Pancreas (tissue), 10 donors: ENCODE results near the gene SPATA9. TPM values are rescaled to one million over a fixed set of nuclear protein-coding genes. Genes with fewer than 3 reads are reported as not detected.

Experiments used
- ATAC-seq, 4 donors: fragments of 200-7000 bp; cut with Tn5 transposase; one replicate each; pipeline versions ENCODE4 v1.8.0 to v1.9.1; 2020; ENCODE audit warnings: mild to moderate bottlenecking in 4 of 4, moderate library complexity in 4 of 4
- DNase-seq, 6 donors: peaks; one replicate each; pipeline ENCODE4 v3.0.0-alpha.2; 2020
- FAIRE-seq: peaks from 2 replicates; lab custom pipeline; 2012; peaks lifted over from hg19 to GRCh38; lab: Jason Lieb, UNC
- H3K27ac ChIP-seq, 4 donors: fragments of 200-600 bp; sonication (generic); 1 replicate in 3 of 4; 2 replicates in 1 of 4; pipeline versions ENCODE4 v1.5.0 to v1.8.0; 2020
- H3K27me3 ChIP-seq, 4 donors: fragments of 200-600 bp; one replicate each; pipeline ENCODE4 v1.8.0; 2021
- H3K36me3 ChIP-seq, 3 donors: fragments of 200-600 bp; sonication (generic) in 1 of 3; one replicate each; pipeline versions ENCODE4 v1.5.0 to v1.8.0; 2020 to 2021
- H3K4me1 ChIP-seq, 3 donors: fragments of 200-600 bp; one replicate each; pipeline ENCODE4 v1.8.0; 2021
- H3K4me3 ChIP-seq, 4 donors: fragments of 200-600 bp; sonication (generic) in 2 of 4; one replicate each; pipeline versions ENCODE4 v1.5.0 to v1.8.0; 2020 to 2021
- H3K9me3 ChIP-seq, 4 donors: fragments of 200-600 bp; one replicate each; pipeline ENCODE4 v1.8.0; 2021
- CTCF ChIP-seq, 4 donors: fragments of 200-600 bp; sonication (generic) in 3 of 4; IDR thresholded peaks; one replicate each; pipeline versions ENCODE4 v1.5.0 to v1.8.0; 2021; ENCODE audit warnings: antibody characterized with exemption in 4 of 4
- WGBS, 2 donors: extraction: QIAGEN DNeasy Blood & Tissue Kit; methylation state at CpG; one replicate each; pipeline ENCODE4 v1.1.7; 2013; 5-methylcytosine and 5-hydroxymethylcytosine counted together
- intact Hi-C, 3 donors: fragments of 100-400 bp; cut with DNase I; formaldehyde crosslinking; loops; one replicate each; pipeline versions ENCODE4 v1.11.1 to v1.14.2; 2022
- polyA plus RNA-seq, 2 donors: library from polyadenylated mRNA; stranded (reverse); fragments of 200-250 nt; gene quantifications; one replicate each; pipeline ENCODE4 v1.2.3, GENCODE V29; 2013
- total RNA-seq, 6 donors: library from RNA; stranded (reverse); fragmentation: NEBNext Ultra II Directional in 4 of 6; extraction: Animal tissue kit (Norgen Biotek cat#: 25700) in 4 of 6; gene quantifications; one replicate each; pipeline versions ENCODE4 v1.2.1 to v1.2.4, GENCODE V29; 2021 to 2023
- donor health status: healthy with polysubstance abuse.
- donor health status: DM: no; HTN: no; CAD: no; lungs with moderate emphysema.
- donor health status: DM: no; HTN: no; CAD: no.
- donor health status: control.
- donor health status: control.
- donor health status: Bipolar disorder and iron deficiency.
- donor health status: DM: yes; HTN: yes; CAD: no.
- donor health status: DM: no; HTN: no; CAD: no.
- donor health status: DM: no; HTN: no; CAD: no.
- donor health status: DM: yes; HTN: yes; CAD: no.

Gene SPATA9
- total and polyA plus RNA-seq, 8 donors = 0.12 to 1.3 (median 0.48) TPM

GRCh38 chr5:95701074-95701473 lies 18.3 kb upstream of the SPATA9 start:
- Histone ChIP-seq H3K27ac (no peak overlapping the region), H3K36me3 (no peaks in the 10 kb centered on the region), H3K4me3 (no peak overlapping the region), H3K9me3 (no peaks in the 10 kb centered on the region), H3K4me1 (peaks cover 0 to 6% (median 0%) of the 10 kb centered on the region in 3 donors), H3K27me3 (no peaks in the 10 kb centered on the region)
- DNase-seq (no peak), FAIRE-seq (no peak), ATAC-seq (no peak)
- no peak for TF ChIP-seq CTCF (IDR thresholded peaks at IDR 0.05)
- intact Hi-C loops = no loop called here

- TF ChIP-seq CTCF (IDR thresholded peaks at IDR 0.05) = no peak
- Histone ChIP-seq H3K4me1 (peaks cover 0 to 5% (median 0%) of the 10 kb centered on the region in 3 donors), H3K9me3 (no peaks in the 10 kb centered on the region), H3K4me3 (no peak overlapping the region), H3K27me3 (no peaks in the 10 kb centered on the region), H3K36me3 (no peaks in the 10 kb centered on the region), H3K27ac (no peak overlapping the region)
- ATAC-seq (no peak), FAIRE-seq (no peak), DNase-seq (no peak)
- intact Hi-C loops = no loop called here
- 97 to 100% methylated on average over 1 of the region's 1 CpG for WGBS, 2 donors
These were observed 16.5 kb upstream of the SPATA9 start for GRCh38 chr5:95699337-95699736.

GRCh38 chr5:95697781-95698681 lies 15.2 kb upstream of the SPATA9 start:
- Histone ChIP-seq H3K9me3 (no peaks in the 10 kb centered on the region), H3K27me3 (no peaks in the 10 kb centered on the region), H3K27ac (no peak overlapping the region), H3K4me1 (no peaks in the 10 kb centered on the region), H3K4me3 (no peak overlapping the region), H3K36me3 (no peaks in the 10 kb centered on the region)
- FAIRE-seq = no peak
- DNase-seq = no peak
- 50 to 72% methylated on average over 7 of the region's 7 CpGs for WGBS, 2 donors
- no peak for ATAC-seq
- TF ChIP-seq CTCF (IDR thresholded peaks at IDR 0.05) = no peak
- intact Hi-C loops = no loop called here

GRCh38 chr5:95690333-95690732 lies 7.5 kb upstream of the SPATA9 start:
- ATAC-seq (no peak), FAIRE-seq (no peak), DNase-seq (no peak)
- Histone ChIP-seq H3K4me3 (no peak overlapping the region), H3K9me3 (peaks cover 0 to 6% (median 0%) of the 10 kb centered on the region in 4 donors), H3K4me1 (no peaks in the 10 kb centered on the region), H3K36me3 (no peaks in the 10 kb centered on the region), H3K27ac (no peak overlapping the region), H3K27me3 (no peaks in the 10 kb centered on the region)
- TF ChIP-seq CTCF (IDR thresholded peaks at IDR 0.05) = no peak
- intact Hi-C loops = no loop called here

- FAIRE-seq (no peak), ATAC-seq (no peak), DNase-seq (no peak)
- intact Hi-C loops = no loop called here
- H3K36me3 ChIP-seq = no peaks in the 10 kb centered on the region
- peaks cover 0 to 6% (median 0%) of the 10 kb centered on the region in 4 donors for H3K9me3 ChIP-seq
- TF ChIP-seq CTCF (IDR thresholded peaks at IDR 0.05) = no peak
- H3K4me3 ChIP-seq = no peak overlapping the region
- 96 to 100% methylated on average over 1 of the region's 1 CpG for WGBS, 2 donors
- H3K27me3 ChIP-seq = no peaks in the 10 kb centered on the region
- no peak overlapping the region for H3K27ac ChIP-seq
- H3K4me1 ChIP-seq = no peaks in the 10 kb centered on the region
These were observed 6.9 kb upstream of the SPATA9 start for GRCh38 chr5:95689680-95690079.
